HT1080 (cell line): ENCODE results near the gene BAD. TPM values are rescaled to one million over a fixed set of nuclear protein-coding genes. Genes with fewer than 3 reads are reported as not detected.

Experiments
- small RNA-seq: library from RNA; depleted of rRNA; stranded (forward); fragments of <200 nt; gene quantifications from one replicate; pipeline ENCODE3, GENCODE V24; 2014
- total RNA-seq: library from RNA; depleted of rRNA; stranded (reverse); fragments of >200 nt; shearing (Covaris generic); gene quantifications from 2 replicates; pipeline ENCODE4 v1.2.3, GENCODE V29; 2014; rRNA removed

Gene BAD
- total RNA-seq, 1 experiment from 2014 or later = 129 TPM

Small RNA genes within 50 kb of the gene (small RNA-seq; reads per million reads assigned to genes)
- gene RF00019 = not detected

Other genes with a start within 250 kb of the BAD start
- not detected in 2 replicates for gene FLRT1, start 248.7 kb downstream of the BAD start, total RNA-seq
- gene MACROD1, start 118.6 kb downstream of the BAD start, total RNA-seq = 19.9 and 22.5 TPM in 2 replicates
- gene STIP1, start 98.5 kb downstream of the BAD start, total RNA-seq = 367 and 368 TPM in 2 replicates
- 1.5 and 2.0 TPM in 2 replicates for gene FERMT3, start 77.9 kb downstream of the BAD start, total RNA-seq
- 37.4 and 42.7 TPM in 2 replicates for gene TRPT1, start 58.5 kb downstream of the BAD start, total RNA-seq
- gene NUDT22, start 58.4 kb downstream of the BAD start, total RNA-seq = 61.8 and 80.6 TPM in 2 replicates
- 2.9 and 11.1 TPM in 2 replicates for gene DNAJC4, start 54.1 kb downstream of the BAD start, total RNA-seq
- gene VEGFB, start 50.1 kb downstream of the BAD start, total RNA-seq = 26.7 and 71.0 TPM in 2 replicates
- 103 and 111 TPM in 2 replicates for gene FKBP2, start 43.6 kb downstream of the BAD start, total RNA-seq
- 614 and 695 TPM in 2 replicates for gene PPP1R14B, start 37.7 kb downstream of the BAD start, total RNA-seq
- gene PLCB3, start 33.1 kb downstream of the BAD start, total RNA-seq = 50.6 and 57.4 TPM in 2 replicates
- gene GPR137, start 1.2 kb upstream of the BAD start, total RNA-seq = 26.8 and 36.7 TPM in 2 replicates
- not detected in 2 replicates for gene KCNK4, start 6.6 kb upstream of the BAD start, total RNA-seq
- gene CATSPERZ, start 15.7 kb upstream of the BAD start, total RNA-seq = 1.0 and 1.2 TPM in 2 replicates
- gene ESRRA, start 20.9 kb upstream of the BAD start, total RNA-seq = 74.5 and 77.5 TPM in 2 replicates
- 471 and 628 TPM in 2 replicates for gene TRMT112, start 32.9 kb upstream of the BAD start, total RNA-seq
- gene PRDX5, start 33.5 kb upstream of the BAD start, total RNA-seq = 274 and 324 TPM in 2 replicates
- 4.9 and 7.1 TPM in 2 replicates for gene CCDC88B, start 55.5 kb upstream of the BAD start, total RNA-seq
- 86.9 and 95.7 TPM in 2 replicates for gene RPS6KA4, start 74.5 kb upstream of the BAD start, total RNA-seq